Suppressor macrophage treated with lipopolysaccharide for 4 hours (primary cell): Measurements from ENCODE around the gene ACP7.

Experiments
- DNase-seq: peaks from one replicate; pipeline ENCODE4 v3.0.0-alpha.2; 2020

Gene ACP7

GRCh38 chr19:39150807-39151600 lies 66.8 kb downstream of the ACP7 start:
- no peak for DNase-seq

GRCh38 chr19:39152066-39152465 lies 67.9 kb downstream of the ACP7 start:
- no peak for DNase-seq

GRCh38 chr19:39154100-39154628 lies 70.0 kb downstream of the ACP7 start:
- DNase-seq, result no peak

- DNase-seq, result no peak
These were observed 70.5 kb downstream of the ACP7 start for GRCh38 chr19:39154629-39155100.

- DNase-seq, result no peak
These were observed 71.0 kb downstream of the ACP7 start for GRCh38 chr19:39155114-39155700.

GRCh38 chr19:39155741-39156140 lies 71.6 kb downstream of the ACP7 start:
- DNase-seq, result no peak

GRCh38 chr19:39156326-39157230 lies 72.4 kb downstream of the ACP7 start:
- DNase-seq, result no peak

GRCh38 chr19:39157275-39157996 lies 73.3 kb downstream of the ACP7 start:
- no peak for DNase-seq

GRCh38 chr19:39157997-39158389 lies 73.8 kb downstream of the ACP7 start:
- DNase-seq, result no peak

GRCh38 chr19:39158646-39159260 lies 74.6 kb downstream of the ACP7 start:
- no peak for DNase-seq

GRCh38 chr19:39160523-39160861 lies 76.3 kb downstream of the ACP7 start:
- no peak for DNase-seq
